IPS DF 4.7 (cell line): ENCODE data around the gene INPP5J.
"Not testable (repeated sequence)": the region's sequence is repeated elsewhere in the genome, so short reads cannot be mapped to it uniquely, and the experiment has no call there.

ENCODE experiments used
- DNase-seq: peaks from one replicate; pipeline ENCODE4 v3.0.0-alpha.2; 2013; ENCODE audit warnings: low spot score; ENCODE audit errors: extremely low read depth

INPP5J gene, protein sequence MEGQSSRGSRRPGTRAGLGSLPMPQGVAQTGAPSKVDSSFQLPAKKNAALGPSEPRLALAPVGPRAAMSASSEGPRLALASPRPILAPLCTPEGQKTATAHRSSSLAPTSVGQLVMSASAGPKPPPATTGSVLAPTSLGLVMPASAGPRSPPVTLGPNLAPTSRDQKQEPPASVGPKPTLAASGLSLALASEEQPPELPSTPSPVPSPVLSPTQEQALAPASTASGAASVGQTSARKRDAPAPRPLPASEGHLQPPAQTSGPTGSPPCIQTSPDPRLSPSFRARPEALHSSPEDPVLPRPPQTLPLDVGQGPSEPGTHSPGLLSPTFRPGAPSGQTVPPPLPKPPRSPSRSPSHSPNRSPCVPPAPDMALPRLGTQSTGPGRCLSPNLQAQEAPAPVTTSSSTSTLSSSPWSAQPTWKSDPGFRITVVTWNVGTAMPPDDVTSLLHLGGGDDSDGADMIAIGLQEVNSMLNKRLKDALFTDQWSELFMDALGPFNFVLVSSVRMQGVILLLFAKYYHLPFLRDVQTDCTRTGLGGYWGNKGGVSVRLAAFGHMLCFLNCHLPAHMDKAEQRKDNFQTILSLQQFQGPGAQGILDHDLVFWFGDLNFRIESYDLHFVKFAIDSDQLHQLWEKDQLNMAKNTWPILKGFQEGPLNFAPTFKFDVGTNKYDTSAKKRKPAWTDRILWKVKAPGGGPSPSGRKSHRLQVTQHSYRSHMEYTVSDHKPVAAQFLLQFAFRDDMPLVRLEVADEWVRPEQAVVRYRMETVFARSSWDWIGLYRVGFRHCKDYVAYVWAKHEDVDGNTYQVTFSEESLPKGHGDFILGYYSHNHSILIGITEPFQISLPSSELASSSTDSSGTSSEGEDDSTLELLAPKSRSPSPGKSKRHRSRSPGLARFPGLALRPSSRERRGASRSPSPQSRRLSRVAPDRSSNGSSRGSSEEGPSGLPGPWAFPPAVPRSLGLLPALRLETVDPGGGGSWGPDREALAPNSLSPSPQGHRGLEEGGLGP

DNA sequence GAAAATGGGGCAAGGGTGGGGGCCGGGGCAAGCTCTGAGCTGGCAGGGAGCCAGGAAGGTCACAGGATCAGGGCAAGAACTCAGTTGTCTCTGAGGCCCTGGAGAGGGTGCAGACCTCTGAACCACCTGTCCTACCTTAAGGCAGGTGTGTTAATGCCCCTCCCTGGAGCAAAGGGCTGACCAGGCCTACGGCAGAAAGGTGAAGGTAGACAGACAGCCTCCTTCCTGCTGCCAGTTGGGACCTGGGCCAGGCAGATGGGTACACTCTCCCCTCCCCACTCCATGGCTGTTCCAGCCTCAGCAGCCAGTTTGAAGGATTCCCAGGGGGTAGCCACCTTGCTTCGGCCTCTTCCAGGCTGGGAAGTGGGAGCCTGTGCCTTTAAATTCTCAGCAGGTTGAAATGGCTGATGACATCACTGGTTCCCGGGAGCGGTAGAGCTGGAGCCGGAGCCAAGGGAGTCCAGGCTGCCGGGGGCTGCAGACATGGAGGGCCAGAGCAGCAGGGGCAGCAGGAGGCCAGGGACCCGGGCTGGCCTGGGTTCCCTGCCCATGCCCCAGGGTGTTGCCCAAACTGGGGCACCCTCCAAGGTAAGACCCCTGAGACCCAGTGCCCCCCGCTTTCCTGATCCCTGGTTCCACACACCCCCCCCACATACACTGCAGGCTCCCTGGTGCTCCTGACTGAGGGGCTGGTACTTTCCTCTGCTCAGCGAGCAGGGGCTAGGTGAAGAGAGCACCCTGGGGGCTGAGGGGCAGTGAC, at the start of gene INPP5J:
TSS of gene INPP5J (plus strand) at position 435 of the 760 bp plus-strand sequence. CDS start at position 484, 49 bp downstream.
- DNase-seq, result no peak

- not testable (repeated sequence) for DNase-seq
Measured at GRCh38 chr22:31073125-31073524, 49.6 kb upstream of the INPP5J start.

GRCh38 chr22:31073545-31074145, 49.1 kb upstream of the INPP5J start:
- DNase-seq, result not testable (repeated sequence)

DNA sequence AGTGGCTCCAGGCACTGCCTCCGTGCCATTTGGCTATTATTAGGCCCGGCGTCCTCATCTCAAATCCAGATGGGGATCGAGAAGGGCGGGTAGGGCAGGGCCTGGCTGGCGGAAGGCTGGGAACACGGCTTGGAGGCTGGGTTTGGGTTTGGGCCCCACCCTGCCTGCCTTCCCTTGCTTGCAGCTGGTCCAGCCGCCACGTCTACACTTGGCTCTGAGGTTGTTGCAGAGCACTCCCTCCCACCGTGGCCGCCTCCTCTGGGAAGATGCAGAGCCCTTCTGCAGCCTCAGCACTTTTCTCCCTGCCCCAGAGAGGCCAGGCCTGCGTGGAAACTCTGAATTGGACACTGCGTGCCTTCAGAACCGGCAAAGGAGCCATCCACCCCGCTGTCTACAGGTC, 46.8 kb upstream of the INPP5J start:
- DNase-seq, result no peak

- DNase-seq, result no peak
Measured at GRCh38 chr22:31077681-31078080, 45.1 kb upstream of the INPP5J start.

DNA sequence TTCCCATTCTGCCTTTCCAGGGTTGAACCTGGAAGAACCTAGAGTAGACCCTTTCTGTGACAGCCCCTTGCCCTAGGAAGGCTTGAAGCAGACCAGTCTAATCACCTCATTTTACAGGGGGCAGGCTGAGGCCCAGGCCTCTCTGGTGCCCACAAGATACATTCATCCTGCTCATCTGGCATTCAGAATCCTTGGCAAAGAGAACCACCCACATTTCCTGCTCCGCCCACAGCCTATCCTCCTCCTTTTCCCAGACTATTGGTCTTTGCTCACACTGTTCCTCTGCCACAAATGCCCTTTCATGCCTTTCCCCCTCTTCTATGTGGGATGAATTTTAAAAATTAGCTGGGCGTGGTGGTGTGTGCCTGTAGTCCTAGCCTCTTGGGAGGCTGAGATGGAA, 44.4 kb upstream of the INPP5J start:
- not testable (repeated sequence) for DNase-seq

- DNase-seq, result no peak
Measured at GRCh38 chr22:31079095-31079642, 43.6 kb upstream of the INPP5J start.

GRCh38 chr22:31080164-31080847, 42.5 kb upstream of the INPP5J start:
- DNase-seq, result no peak

- DNase-seq, result no peak
Measured at GRCh38 chr22:31080848-31081649, 41.7 kb upstream of the INPP5J start, which contains the start of gene SMTN. Gene SMTN (plus strand): TSS chr22:31081318. CDS start chr22:31083259, 1,941 bp downstream.

GRCh38 chr22:31081963-31082605, 40.7 kb upstream of the INPP5J start:
- DNase-seq, result no peak

DNA sequence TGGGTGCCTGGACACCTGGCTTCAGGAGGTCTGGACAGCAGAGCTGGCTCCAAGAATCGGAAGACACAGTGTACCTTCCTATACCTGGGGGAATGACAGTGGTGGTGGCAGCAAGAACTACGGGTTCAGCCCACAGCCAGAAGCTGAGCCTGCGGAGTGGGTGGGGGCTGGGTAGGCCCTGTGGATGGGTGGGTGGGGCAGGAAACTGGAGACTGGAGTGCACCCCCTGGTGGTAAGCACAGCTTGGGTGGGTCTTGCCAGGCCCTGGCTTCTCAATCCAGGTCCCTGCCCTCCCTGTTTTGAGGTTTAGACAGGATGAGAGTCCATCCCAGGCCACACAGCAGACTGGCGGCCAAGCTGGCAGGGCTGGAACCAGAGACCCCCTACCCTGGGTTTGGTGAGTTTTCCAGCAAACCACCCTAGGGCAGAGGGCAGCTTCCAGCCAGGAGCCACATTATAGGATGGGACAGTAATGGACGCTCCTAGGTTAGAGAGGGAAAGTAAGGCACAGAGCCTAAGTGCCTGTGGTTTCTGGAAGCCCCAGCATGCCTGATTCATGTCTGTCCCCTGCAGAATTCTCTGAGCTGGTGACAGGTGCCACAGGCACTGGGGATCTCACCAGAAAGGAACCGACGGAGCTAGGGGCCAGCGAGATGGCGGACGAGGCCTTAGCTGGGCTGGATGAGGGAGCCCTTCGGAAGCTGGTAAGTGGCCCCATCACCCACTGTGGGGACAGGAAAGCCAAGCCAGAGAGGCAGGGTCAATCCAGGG, 40.0 kb upstream of the INPP5J start:
- no peak for DNase-seq

DNA sequence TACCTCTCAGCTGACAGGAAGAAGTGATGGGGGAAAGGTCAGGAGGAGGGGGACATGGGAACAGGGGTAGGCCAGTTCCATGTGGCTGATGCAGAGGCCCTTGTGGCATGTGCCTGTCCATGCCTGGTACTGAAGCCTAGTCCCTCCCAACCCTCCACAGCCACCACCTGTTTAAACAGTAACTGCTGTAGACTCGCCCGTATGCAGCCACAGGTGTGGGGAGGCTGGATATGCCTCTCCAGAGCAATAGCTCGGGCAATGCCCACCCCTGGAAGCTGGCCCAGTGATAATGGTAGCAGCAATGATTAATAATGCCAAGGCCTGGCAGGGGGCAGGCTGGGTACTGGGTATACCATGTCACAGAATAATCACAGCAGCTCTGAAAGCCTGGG, 39.4 kb upstream of the INPP5J start:
- no peak for DNase-seq

- no peak for DNase-seq
Measured at GRCh38 chr22:31083923-31084810, 38.6 kb upstream of the INPP5J start.

- DNase-seq, result no peak
Measured at GRCh38 chr22:31084811-31085492, 37.8 kb upstream of the INPP5J start.

- DNase-seq, result no peak
Measured at GRCh38 chr22:31085493-31085824, 37.3 kb upstream of the INPP5J start.

- DNase-seq, result no peak
Measured at GRCh38 chr22:31085928-31086327, 36.8 kb upstream of the INPP5J start.
